ENCODE data around the gene TLR3. TPM values are rescaled to one million over a fixed set of nuclear protein-coding genes. Genes with fewer than 3 reads are reported as not detected.
A peak's percentile ranks its signal among the peaks of the same experiment; 100 is the strongest.

Gene TLR3
- total and polyA plus RNA-seq, 4 donors, result 3.2 to 15.1 (median 10.2) TPM

DNA sequence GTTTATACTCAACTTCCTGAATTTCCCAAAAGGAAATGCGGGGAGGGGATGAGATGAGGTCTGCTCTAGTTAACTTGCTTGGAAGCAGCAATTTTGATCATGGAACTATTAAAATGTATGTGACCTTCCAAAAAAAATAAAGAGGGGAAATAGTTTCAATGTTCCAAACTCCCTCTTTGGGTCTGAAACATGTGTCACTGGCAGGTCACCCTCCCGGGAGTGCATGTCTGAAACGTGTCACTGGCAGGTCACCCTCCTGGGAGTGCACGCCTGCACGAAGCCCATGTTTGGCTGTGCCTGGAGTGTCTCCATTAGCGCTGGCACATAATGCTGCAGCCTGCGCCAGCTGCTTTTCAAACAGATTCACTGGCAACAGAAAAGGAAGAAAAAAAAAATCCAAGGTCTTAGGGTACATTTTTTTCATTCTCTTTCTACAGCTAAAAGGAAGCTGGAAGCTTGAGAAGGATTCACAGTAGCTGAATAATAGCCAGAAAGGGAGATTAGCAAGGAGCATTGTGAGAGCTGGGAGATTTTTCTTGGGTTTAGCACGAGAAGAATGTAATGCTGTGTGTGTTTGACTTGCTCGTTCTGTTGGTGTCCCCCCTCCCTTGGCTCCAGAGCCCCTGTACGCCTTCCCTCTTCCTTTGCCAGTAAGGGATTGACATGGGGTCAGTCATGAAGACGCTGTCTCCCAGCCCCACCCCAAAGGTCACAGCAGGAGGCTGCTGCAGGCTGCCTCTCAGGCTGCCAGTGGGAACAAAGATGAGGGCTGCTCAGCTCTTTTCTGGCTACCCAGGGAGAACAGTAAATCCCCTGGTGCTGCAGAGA lies 39.2 kb upstream of the TLR3 start:
- no peaks in the 10 kb centered on the region for H3K27me3 ChIP-seq (ENCODE audit: control insufficient read depth in 3 of 3, insufficient read depth in 3 of 3, low read length in 2 of 3)
- no peak for TF ChIP-seq CTCF (IDR thresholded peaks at IDR 0.05; ENCODE audit: control extremely low read depth, extremely low read depth)
- ATAC-seq (ENCODE audit: insufficient read depth, low FRiP score) (peak; percentile 43), DNase-seq (peak; percentile 95 to 98 (median 98))
- H3K4me3 ChIP-seq, result no peak overlapping the region
- peak overlapping the region in 1 of 2 donors; percentile 4 for H3K9ac ChIP-seq (ENCODE audit: insufficient read depth in 1 of 2, low read length in 2 of 2)
- peak overlapping the region; percentile 85 to 87 for H3K27ac ChIP-seq (ENCODE audit: low read depth in 1 of 2, low read length in 1 of 2)
- H3K4me1 ChIP-seq (ENCODE audit: control insufficient read depth in 5 of 5, insufficient read depth in 5 of 5, low read length in 5 of 5), result peaks cover 9 to 53% (median 16%) of the 10 kb centered on the region in 5 donors
- H3K9me3 ChIP-seq (ENCODE audit: control insufficient read depth in 4 of 4, insufficient read depth in 3 of 4, low read length in 3 of 4), result peaks cover 0 to 4% (median under 1%) of the 10 kb centered on the region in 4 donors
- H3K36me3 ChIP-seq (ENCODE audit: control insufficient read depth in 4 of 4, insufficient read depth in 4 of 4, low read length in 4 of 4), result no peaks in the 10 kb centered on the region
- 22 to 50% methylated on average over 11 of the region's 11 CpGs for WGBS, 2 donors

- no peak for ATAC-seq (ENCODE audit: insufficient read depth, low FRiP score)
- WGBS, 2 donors, result 48 to 55% methylated on average over 4 of the region's 4 CpGs
- peaks cover 9 to 47% (median 16%) of the 10 kb centered on the region in 5 donors for H3K4me1 ChIP-seq (ENCODE audit: control insufficient read depth in 5 of 5, insufficient read depth in 5 of 5, low read length in 5 of 5)
- no peak overlapping the region for H3K4me3 ChIP-seq
- H3K9me3 ChIP-seq (ENCODE audit: control insufficient read depth in 4 of 4, insufficient read depth in 3 of 4, low read length in 3 of 4), result peaks cover 0 to 4% (median 3%) of the 10 kb centered on the region in 4 donors
- H3K9ac ChIP-seq (ENCODE audit: insufficient read depth in 1 of 2, low read length in 2 of 2), result peak overlapping the region in 1 of 2 donors; percentile 1
- no peaks in the 10 kb centered on the region for H3K36me3 ChIP-seq (ENCODE audit: control insufficient read depth in 4 of 4, insufficient read depth in 4 of 4, low read length in 4 of 4)
- DNase-seq, result peak in 2 of 3 donors; percentile 71
- H3K27ac ChIP-seq (ENCODE audit: low read depth in 1 of 2, low read length in 1 of 2), result peak overlapping the region; percentile 81 to 87
- TF ChIP-seq CTCF (IDR thresholded peaks at IDR 0.05; ENCODE audit: control extremely low read depth, extremely low read depth), result no peak
- no peaks in the 10 kb centered on the region for H3K27me3 ChIP-seq (ENCODE audit: control insufficient read depth in 3 of 3, insufficient read depth in 3 of 3, low read length in 2 of 3)
These were observed 38.6 kb upstream of the TLR3 start for GRCh38 chr4:186030399-186030775.

GRCh38 chr4:186030795-186031194 lies 38.2 kb upstream of the TLR3 start:
- no peak for ATAC-seq (ENCODE audit: insufficient read depth, low FRiP score)
- DNase-seq, result no peak
- Histone ChIP-seq H3K36me3 (ENCODE audit: control insufficient read depth in 4 of 4, insufficient read depth in 4 of 4, low read length in 4 of 4) (no peaks in the 10 kb centered on the region), H3K27ac (ENCODE audit: low read depth in 1 of 2, low read length in 1 of 2) (peak overlapping the region; percentile 67 to 81), H3K9me3 (ENCODE audit: control insufficient read depth in 4 of 4, insufficient read depth in 3 of 4, low read length in 3 of 4) (peaks cover 0 to 4% (median 3%) of the 10 kb centered on the region in 4 donors), H3K4me1 (ENCODE audit: control insufficient read depth in 5 of 5, insufficient read depth in 5 of 5, low read length in 5 of 5) (peaks cover 9 to 45% (median 16%) of the 10 kb centered on the region in 5 donors), H3K9ac (ENCODE audit: insufficient read depth in 1 of 2, low read length in 2 of 2) (peak overlapping the region in 1 of 2 donors; percentile 1), H3K27me3 (ENCODE audit: control insufficient read depth in 3 of 3, insufficient read depth in 3 of 3, low read length in 2 of 3) (no peaks in the 10 kb centered on the region), H3K4me3 (no peak overlapping the region)
- no peak for TF ChIP-seq CTCF (IDR thresholded peaks at IDR 0.05; ENCODE audit: control extremely low read depth, extremely low read depth)
- 61 to 66% methylated on average over 3 of the region's 3 CpGs for WGBS, 2 donors

All from lung (tissue), 12 donors.